ENCODE results near the gene FAM222A. TPM values are rescaled to one million over a fixed set of nuclear protein-coding genes. Genes with fewer than 3 reads are reported as not detected.

The FAM222A gene
- polyA plus RNA-seq, 2 of the 4 experiments (the other 2 are of a cell fraction), result 0.98 to 3.2 TPM

DNA sequence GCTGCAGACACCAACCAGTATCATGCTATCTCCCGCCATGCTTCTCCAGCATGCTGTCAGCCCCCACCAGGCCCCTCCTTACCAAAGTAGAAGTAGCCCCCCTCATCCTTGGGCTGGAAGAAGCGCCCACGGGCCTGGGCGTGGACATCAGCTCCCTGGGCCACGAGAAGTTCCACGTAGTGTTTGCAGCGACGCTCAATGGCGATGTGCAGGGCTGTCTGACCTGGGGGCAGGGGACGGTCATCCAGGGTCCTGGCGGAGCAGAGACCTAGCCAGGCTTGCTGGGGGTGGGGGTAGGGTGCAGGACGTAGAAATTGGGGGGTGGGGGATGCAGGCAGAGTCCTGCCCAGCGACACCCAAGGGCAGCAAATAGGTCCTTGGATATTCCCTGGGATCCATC lies 86.9 kb downstream of the FAM222A start:
- Histone ChIP-seq H3K4me1 (no peaks in the 10 kb centered on the region), H3K9me3 (no peaks in the 10 kb centered on the region), H3K4me2 (no peak overlapping the region), H3K27ac (no peak overlapping the region), H3K4me3 (no peak overlapping the region)
- DNase-seq (ENCODE audit: low read depth in 1 of 2, low spot score in 1 of 2) (no peak), FAIRE-seq (no peak), ATAC-seq (no peak)
- CTCF ChIA-PET, result interaction anchor here (1.8 to 5.9 kb wide), 2 partner anchors 45 to 203 kb away, joined by 4 to 25 read pairs; no protein-coding TSS in a partner anchor
- WGBS (ENCODE audit: missing lambda C conversion rate), result 76% methylated on average over 5 of the region's 13 CpGs
- no peak for TF ChIP-seq ZNF302 (CRISPR knock-in tag; IDR thresholded peaks at IDR 0.05)
- no peak for TF ChIP-seq NPAS2 (CRISPR knock-in tag; IDR thresholded peaks at IDR 0.05; ENCODE audit: borderline replicate concordance)
- TF ChIP-seq USF2 (IDR thresholded peaks at IDR 0.05), result no peak
- no peak for TF ChIP-seq FOSB (CRISPR knock-in tag; IDR thresholded peaks at IDR 0.05)
- no peak for TF ChIP-seq FOXS1 (CRISPR knock-in tag; IDR thresholded peaks at IDR 0.05)
- no peak for TF ChIP-seq MYC (IDR thresholded peaks at IDR 0.05; ENCODE audit: borderline replicate concordance, low read length)
- no peak for TF ChIP-seq NR3C1 (IDR thresholded peaks at IDR 0.05)
- no peak for TF ChIP-seq SMC3 (IDR thresholded peaks at IDR 0.05)
- TF ChIP-seq FOSL2 (IDR thresholded peaks at IDR 0.05), result no peak
- TF ChIP-seq FOSL2 (CRISPR knock-in tag; IDR thresholded peaks at IDR 0.05), result no peak
- TF ChIP-seq TP53 (CRISPR knock-in tag; IDR thresholded peaks at IDR 0.05), result no peak
- TF ChIP-seq, protein P1, sequence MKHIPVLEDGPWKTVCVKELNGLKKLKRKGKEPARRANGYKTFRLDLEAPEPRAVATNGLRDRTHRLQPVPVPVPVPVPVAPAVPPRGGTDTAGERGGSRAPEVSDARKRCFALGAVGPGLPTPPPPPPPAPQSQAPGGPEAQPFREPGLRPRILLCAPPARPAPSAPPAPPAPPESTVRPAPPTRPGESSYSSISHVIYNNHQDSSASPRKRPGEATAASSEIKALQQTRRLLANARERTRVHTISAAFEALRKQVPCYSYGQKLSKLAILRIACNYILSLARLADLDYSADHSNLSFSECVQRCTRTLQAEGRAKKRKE (CRISPR knock-in tag; IDR thresholded peaks at IDR 0.05; ENCODE audit: low read depth), result no peak
- TF ChIP-seq RCOR1 (IDR thresholded peaks at IDR 0.05; ENCODE audit: low read depth, low read length), result no peak
- TF ChIP-seq RAD21 (conservative IDR thresholded peaks at IDR 0.05 in 1 of 2, IDR thresholded peaks at IDR 0.05 in 1 of 2), result no peak
- no peak for TF ChIP-seq REST (IDR thresholded peaks at IDR 0.05)
- TF ChIP-seq SREBF2 (IDR thresholded peaks at IDR 0.05), result no peak
- TF ChIP-seq ZSCAN20 (CRISPR knock-in tag; IDR thresholded peaks at IDR 0.05), result no peak
- POLR2A ChIA-PET, result no interaction called here

DNA sequence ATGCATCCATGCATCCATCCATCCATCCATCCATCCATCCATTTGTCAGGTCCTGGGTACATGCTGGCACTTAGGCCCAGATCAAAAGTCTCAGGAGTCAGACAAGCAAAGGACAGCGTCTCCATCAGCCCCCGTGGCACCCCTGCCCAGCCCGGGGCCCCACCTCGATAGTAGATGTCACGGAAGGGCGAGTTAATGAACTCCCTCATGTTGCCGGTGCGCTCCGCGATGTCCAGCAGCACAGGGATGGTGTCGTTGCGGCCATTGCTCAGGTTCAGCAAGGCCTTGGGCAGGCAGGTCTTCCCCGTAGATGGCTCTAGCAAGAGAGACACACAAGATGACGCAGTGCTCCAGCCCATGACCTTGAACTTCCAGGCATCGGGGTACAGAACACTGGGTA lies 89.2 kb downstream of the FAM222A start:
- 70% methylated on average over 15 of the region's 15 CpGs for WGBS (ENCODE audit: missing lambda C conversion rate)
- ChIA-PET POLR2A (no interaction called here), CTCF (interaction anchor here (5.6 to 5.7 kb wide), 2 partner anchors 15 to 45 kb away, joined by 85 to 277 read pairs; no protein-coding TSS in a partner anchor)
- no peak for DNase-seq (ENCODE audit: low read depth in 1 of 2, low spot score in 1 of 2)
- no peak overlapping the region for H3K27ac ChIP-seq
- no peak overlapping the region for H3K4me2 ChIP-seq
- H3K4me3 ChIP-seq, result no peak overlapping the region
- FAIRE-seq, result no peak
- H3K9me3 ChIP-seq, result no peaks in the 10 kb centered on the region
- H3K4me1 ChIP-seq, result no peaks in the 10 kb centered on the region
- TF ChIP-seq FOSB (CRISPR knock-in tag; IDR thresholded peaks at IDR 0.05) (no peak), GATA3 (IDR thresholded peaks at IDR 0.05; ENCODE audit: borderline replicate concordance) (no peak), MAZ (IDR thresholded peaks at IDR 0.05; ENCODE audit: borderline replicate concordance, low read depth, low read length) (no peak), FOSL2 (IDR thresholded peaks at IDR 0.05) (no peak), FOSL2 (CRISPR knock-in tag; IDR thresholded peaks at IDR 0.05) (no peak), RFX5 (IDR thresholded peaks at IDR 0.05) (no peak), RNF2 (IDR thresholded peaks at IDR 0.05; ENCODE audit: borderline replicate concordance, low read depth) (no peak), TP53 (CRISPR knock-in tag; IDR thresholded peaks at IDR 0.05) (no peak), TFCP2L1 (CRISPR knock-in tag; IDR thresholded peaks at IDR 0.05) (no peak), PBX3 (IDR thresholded peaks at IDR 0.05) (no peak)
- TF ChIP-seq, protein P2, sequence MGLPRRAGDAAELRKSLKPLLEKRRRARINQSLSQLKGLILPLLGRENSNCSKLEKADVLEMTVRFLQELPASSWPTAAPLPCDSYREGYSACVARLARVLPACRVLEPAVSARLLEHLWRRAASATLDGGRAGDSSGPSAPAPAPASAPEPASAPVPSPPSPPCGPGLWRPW (IDR thresholded peaks at IDR 0.05), result no peak
- TF ChIP-seq, protein P1 (CRISPR knock-in tag; IDR thresholded peaks at IDR 0.05; ENCODE audit: low read depth), result no peak
- no peak for ATAC-seq

All from A549 (cell line).